ENCODE data around the gene TRMO. TPM values are rescaled to one million over a fixed set of nuclear protein-coding genes. Genes with fewer than 3 reads are reported as not detected.

Gene TRMO
- total and polyA plus RNA-seq, 2 of the 13 experiments (the other 11 are each of a cell fraction or from before 2014, with no cell fraction given), result 8.7 to 18.6 TPM

GRCh38 chr9:97921959-97922724 is at the start of gene TRMO (continued):
- TF ChIP-seq CHCHD3 (CRISPR knock-in tag; IDR thresholded peaks at IDR 0.05) (no peak), ZNF652 (CRISPR knock-in tag; IDR thresholded peaks at IDR 0.05; ENCODE audit: borderline replicate concordance, low read depth) (no peak), ZFAT (CRISPR knock-in tag; conservative IDR thresholded peaks at IDR 0.05) (peak; percentile 68; the same call in 1 of the 2 replicates), PHF20 (CRISPR knock-in tag; IDR thresholded peaks at IDR 0.05) (peak; percentile 100), ZNF776 (CRISPR knock-in tag; IDR thresholded peaks at IDR 0.05) (peak; percentile 92), ZNF749 (CRISPR knock-in tag; IDR thresholded peaks at IDR 0.05; ENCODE audit: borderline replicate concordance) (no peak), MIER2 (CRISPR knock-in tag; IDR thresholded peaks at IDR 0.05) (peak; percentile 60; the same call in 1 of the 2 replicates), ZNF232 (CRISPR knock-in tag; IDR thresholded peaks at IDR 0.05; ENCODE audit: borderline replicate concordance) (peak; percentile 94; the same call in 1 of the 2 replicates), ZNF841 (CRISPR knock-in tag; IDR thresholded peaks at IDR 0.05; ENCODE audit: borderline replicate concordance) (no peak), ZNF569 (CRISPR knock-in tag; IDR thresholded peaks at IDR 0.05; ENCODE audit: borderline replicate concordance) (no peak), CCAR2 (optimal IDR thresholded peaks at IDR 0.05; ENCODE audit: low read depth, low read length) (no peak), IRF2 (CRISPR knock-in tag; IDR thresholded peaks at IDR 0.05) (peak; percentile 95), MTA1 (CRISPR knock-in tag; IDR thresholded peaks at IDR 0.05; ENCODE audit: borderline replicate concordance) (peak; percentile 69; the same call in 1 of the 2 replicates), THRA (CRISPR knock-in tag; IDR thresholded peaks at IDR 0.05; ENCODE audit: borderline replicate concordance) (peak; percentile 64; the same call in 1 of the 2 replicates), ZBTB7B (CRISPR knock-in tag; IDR thresholded peaks at IDR 0.05) (peak; percentile 83), NR2C2 (CRISPR knock-in tag; IDR thresholded peaks at IDR 0.05; ENCODE audit: borderline replicate concordance) (peak; percentile 91), HINFP (CRISPR knock-in tag; IDR thresholded peaks at IDR 0.05; ENCODE audit: low read depth) (peak; percentile 94), ZSCAN31 (CRISPR knock-in tag; IDR thresholded peaks at IDR 0.05; ENCODE audit: low read depth) (peak; percentile 92), ZNF468 (CRISPR knock-in tag; IDR thresholded peaks at IDR 0.05) (no peak)
- TF ChIP-seq, protein P1, sequence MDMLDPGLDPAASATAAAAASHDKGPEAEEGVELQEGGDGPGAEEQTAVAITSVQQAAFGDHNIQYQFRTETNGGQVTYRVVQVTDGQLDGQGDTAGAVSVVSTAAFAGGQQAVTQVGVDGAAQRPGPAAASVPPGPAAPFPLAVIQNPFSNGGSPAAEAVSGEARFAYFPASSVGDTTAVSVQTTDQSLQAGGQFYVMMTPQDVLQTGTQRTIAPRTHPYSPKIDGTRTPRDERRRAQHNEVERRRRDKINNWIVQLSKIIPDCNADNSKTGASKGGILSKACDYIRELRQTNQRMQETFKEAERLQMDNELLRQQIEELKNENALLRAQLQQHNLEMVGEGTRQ (IDR thresholded peaks at IDR 0.05; ENCODE audit: low read depth, low read length), result peak; percentile 100
- TF ChIP-seq, protein P1 (CRISPR knock-in tag; IDR thresholded peaks at IDR 0.05; ENCODE audit: borderline replicate concordance), result peak; percentile 100
- TF ChIP-seq, protein P2, sequence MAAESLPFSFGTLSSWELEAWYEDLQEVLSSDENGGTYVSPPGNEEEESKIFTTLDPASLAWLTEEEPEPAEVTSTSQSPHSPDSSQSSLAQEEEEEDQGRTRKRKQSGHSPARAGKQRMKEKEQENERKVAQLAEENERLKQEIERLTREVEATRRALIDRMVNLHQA (CRISPR knock-in tag; IDR thresholded peaks at IDR 0.05), result no peak; the same call in 1 of the 2 replicates
- TF ChIP-seq, protein P3, sequence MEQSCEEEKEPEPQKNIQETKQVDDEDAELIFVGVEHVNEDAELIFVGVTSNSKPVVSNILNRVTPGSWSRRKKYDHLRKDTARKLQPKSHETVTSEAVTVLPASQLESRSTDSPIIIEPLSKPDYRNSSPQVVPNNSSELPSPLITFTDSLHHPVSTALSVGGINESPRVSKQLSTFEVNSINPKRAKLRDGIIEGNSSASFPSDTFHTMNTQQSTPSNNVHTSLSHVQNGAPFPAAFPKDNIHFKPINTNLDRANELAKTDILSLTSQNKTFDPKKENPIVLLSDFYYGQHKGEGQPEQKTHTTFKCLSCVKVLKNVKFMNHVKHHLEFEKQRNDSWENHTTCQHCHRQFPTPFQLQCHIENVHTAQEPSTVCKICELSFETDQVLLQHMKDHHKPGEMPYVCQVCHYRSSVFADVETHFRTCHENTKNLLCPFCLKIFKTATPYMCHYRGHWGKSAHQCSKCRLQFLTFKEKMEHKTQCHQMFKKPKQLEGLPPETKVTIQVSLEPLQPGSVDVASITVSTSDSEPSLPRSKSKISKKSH (CRISPR knock-in tag; IDR thresholded peaks at IDR 0.05; ENCODE audit: borderline replicate concordance), result peak; percentile 97
